ENCODE data around the gene MCC.

Gene MCC

GRCh38 chr5:113058269-113058668 is 430.0 kb downstream of the MCC start:
- no peak overlapping the region for H3K27ac ChIP-seq (replicated peaks)
- no peak for TF ChIP-seq CTCF (IDR thresholded peaks at IDR 0.05; ENCODE audit: insufficient read depth, low read length)
- TF ChIP-seq, protein P1, sequence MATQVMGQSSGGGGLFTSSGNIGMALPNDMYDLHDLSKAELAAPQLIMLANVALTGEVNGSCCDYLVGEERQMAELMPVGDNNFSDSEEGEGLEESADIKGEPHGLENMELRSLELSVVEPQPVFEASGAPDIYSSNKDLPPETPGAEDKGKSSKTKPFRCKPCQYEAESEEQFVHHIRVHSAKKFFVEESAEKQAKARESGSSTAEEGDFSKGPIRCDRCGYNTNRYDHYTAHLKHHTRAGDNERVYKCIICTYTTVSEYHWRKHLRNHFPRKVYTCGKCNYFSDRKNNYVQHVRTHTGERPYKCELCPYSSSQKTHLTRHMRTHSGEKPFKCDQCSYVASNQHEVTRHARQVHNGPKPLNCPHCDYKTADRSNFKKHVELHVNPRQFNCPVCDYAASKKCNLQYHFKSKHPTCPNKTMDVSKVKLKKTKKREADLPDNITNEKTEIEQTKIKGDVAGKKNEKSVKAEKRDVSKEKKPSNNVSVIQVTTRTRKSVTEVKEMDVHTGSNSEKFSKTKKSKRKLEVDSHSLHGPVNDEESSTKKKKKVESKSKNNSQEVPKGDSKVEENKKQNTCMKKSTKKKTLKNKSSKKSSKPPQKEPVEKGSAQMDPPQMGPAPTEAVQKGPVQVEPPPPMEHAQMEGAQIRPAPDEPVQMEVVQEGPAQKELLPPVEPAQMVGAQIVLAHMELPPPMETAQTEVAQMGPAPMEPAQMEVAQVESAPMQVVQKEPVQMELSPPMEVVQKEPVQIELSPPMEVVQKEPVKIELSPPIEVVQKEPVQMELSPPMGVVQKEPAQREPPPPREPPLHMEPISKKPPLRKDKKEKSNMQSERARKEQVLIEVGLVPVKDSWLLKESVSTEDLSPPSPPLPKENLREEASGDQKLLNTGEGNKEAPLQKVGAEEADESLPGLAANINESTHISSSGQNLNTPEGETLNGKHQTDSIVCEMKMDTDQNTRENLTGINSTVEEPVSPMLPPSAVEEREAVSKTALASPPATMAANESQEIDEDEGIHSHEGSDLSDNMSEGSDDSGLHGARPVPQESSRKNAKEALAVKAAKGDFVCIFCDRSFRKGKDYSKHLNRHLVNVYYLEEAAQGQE (IDR thresholded peaks at IDR 0.05; ENCODE audit: insufficient replicate concordance, low read depth), result no peak
- H3K27me3 ChIP-seq (ENCODE audit: insufficient read depth, poor library complexity, severe bottlenecking), result no peaks in the 10 kb centered on the region
- no peak overlapping the region for H3K4me3 ChIP-seq (replicated peaks; ENCODE audit: insufficient read depth, low read length)
- no peak for DNase-seq (ENCODE audit: low read depth in 1 of 2, low spot score in 1 of 2)

DNA sequence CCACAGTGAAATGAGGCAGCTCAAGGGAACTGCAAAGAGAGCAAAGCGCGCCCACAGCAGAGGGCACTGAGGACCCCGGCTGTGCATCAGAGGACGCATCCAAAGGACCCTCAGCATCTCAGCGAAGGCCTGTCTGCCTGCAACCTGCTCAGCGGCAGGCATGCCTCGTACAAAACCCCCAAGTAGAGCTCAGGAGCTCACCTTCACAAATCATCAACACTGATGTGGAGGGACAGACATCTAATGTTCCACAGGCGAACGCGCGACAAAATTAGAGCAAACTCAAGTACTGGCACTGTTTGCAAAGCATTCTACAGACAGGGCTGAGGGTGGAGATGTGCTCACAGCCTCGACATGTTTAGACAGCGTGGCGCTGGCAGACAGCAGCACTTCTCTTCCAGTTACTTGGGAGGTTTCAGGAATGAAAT is 430.7 kb downstream of the MCC start:
- no peaks in the 10 kb centered on the region for H3K27me3 ChIP-seq (ENCODE audit: insufficient read depth, poor library complexity, severe bottlenecking)
- DNase-seq (ENCODE audit: low read depth in 1 of 2, low spot score in 1 of 2), result no peak
- H3K4me3 ChIP-seq (replicated peaks; ENCODE audit: insufficient read depth, low read length), result no peak overlapping the region
- no peak overlapping the region for H3K27ac ChIP-seq (replicated peaks)
- TF ChIP-seq GABPA (IDR thresholded peaks at IDR 0.05; ENCODE audit: low read depth), result no peak
- TF ChIP-seq POLR2AphosphoS5 (IDR thresholded peaks at IDR 0.05; ENCODE audit: low read depth), result no peak
- TF ChIP-seq SPI1 (IDR thresholded peaks at IDR 0.05; ENCODE audit: borderline replicate concordance, low read depth), result no peak
- TF ChIP-seq, protein P1 (IDR thresholded peaks at IDR 0.05; ENCODE audit: insufficient replicate concordance, low read depth), result no peak
- TF ChIP-seq CTCF (IDR thresholded peaks at IDR 0.05; ENCODE audit: insufficient read depth, low read length), result no peak

GRCh38 chr5:113056988-113057387 is 431.3 kb downstream of the MCC start:
- no peak overlapping the region for H3K4me3 ChIP-seq (replicated peaks; ENCODE audit: insufficient read depth, low read length)
- H3K27me3 ChIP-seq (ENCODE audit: insufficient read depth, poor library complexity, severe bottlenecking), result no peaks in the 10 kb centered on the region
- no peak overlapping the region for H3K27ac ChIP-seq (replicated peaks)
- DNase-seq (ENCODE audit: low read depth in 1 of 2, low spot score in 1 of 2), result peak; percentile 3 to 46
- TF ChIP-seq CTCF (IDR thresholded peaks at IDR 0.05; ENCODE audit: insufficient read depth, low read length) (no peak), GABPA (IDR thresholded peaks at IDR 0.05; ENCODE audit: low read depth) (no peak), SPI1 (IDR thresholded peaks at IDR 0.05; ENCODE audit: borderline replicate concordance, low read depth) (peak; percentile 63; the same call in 1 of the 2 replicates), POLR2AphosphoS5 (IDR thresholded peaks at IDR 0.05; ENCODE audit: low read depth) (no peak)

- DNase-seq (ENCODE audit: low read depth in 1 of 2, low spot score in 1 of 2), result no peak
- no peak overlapping the region for H3K4me3 ChIP-seq (replicated peaks; ENCODE audit: insufficient read depth, low read length)
- no peaks in the 10 kb centered on the region for H3K27me3 ChIP-seq (ENCODE audit: insufficient read depth, poor library complexity, severe bottlenecking)
- no peak for TF ChIP-seq POLR2AphosphoS5 (IDR thresholded peaks at IDR 0.05; ENCODE audit: low read depth)
- TF ChIP-seq SPI1 (IDR thresholded peaks at IDR 0.05; ENCODE audit: borderline replicate concordance, low read depth), result no peak
- no peak for TF ChIP-seq GABPA (IDR thresholded peaks at IDR 0.05; ENCODE audit: low read depth)
- TF ChIP-seq, protein P1 (IDR thresholded peaks at IDR 0.05; ENCODE audit: insufficient replicate concordance, low read depth), result no peak
- no peak for TF ChIP-seq CTCF (IDR thresholded peaks at IDR 0.05; ENCODE audit: insufficient read depth, low read length)
- no peak overlapping the region for H3K27ac ChIP-seq (replicated peaks)
Measured at GRCh38 chr5:113054899-113055298, 433.4 kb downstream of the MCC start.
